Renal cortex interstitium (tissue), 11 donors: Measurements from ENCODE around the gene ECSIT. TPM values are rescaled to one million over a fixed set of nuclear protein-coding genes. Genes with fewer than 3 reads are reported as not detected.

Experiments
- DNase-seq, 11 donors: peaks; one replicate each; pipeline ENCODE4 v3.0.0-alpha.2; 2013; ENCODE audit warnings: low read depth in 9 of 11, low spot score in 4 of 11; ENCODE audit errors: extremely low read depth in 1 of 11
- polyA plus RNA-seq, 3 donors: library from polyadenylated mRNA; unstranded; fragments of 120-200 nt; gene quantifications; one replicate each; pipeline ENCODE4 v1.2.1, GENCODE V29; 2013; ENCODE audit not compliant: insufficient read length in 3 of 3

ECSIT gene
- polyA plus RNA-seq, 3 donors = 37.3 to 48.1 (median 39.0) TPM

DNA sequence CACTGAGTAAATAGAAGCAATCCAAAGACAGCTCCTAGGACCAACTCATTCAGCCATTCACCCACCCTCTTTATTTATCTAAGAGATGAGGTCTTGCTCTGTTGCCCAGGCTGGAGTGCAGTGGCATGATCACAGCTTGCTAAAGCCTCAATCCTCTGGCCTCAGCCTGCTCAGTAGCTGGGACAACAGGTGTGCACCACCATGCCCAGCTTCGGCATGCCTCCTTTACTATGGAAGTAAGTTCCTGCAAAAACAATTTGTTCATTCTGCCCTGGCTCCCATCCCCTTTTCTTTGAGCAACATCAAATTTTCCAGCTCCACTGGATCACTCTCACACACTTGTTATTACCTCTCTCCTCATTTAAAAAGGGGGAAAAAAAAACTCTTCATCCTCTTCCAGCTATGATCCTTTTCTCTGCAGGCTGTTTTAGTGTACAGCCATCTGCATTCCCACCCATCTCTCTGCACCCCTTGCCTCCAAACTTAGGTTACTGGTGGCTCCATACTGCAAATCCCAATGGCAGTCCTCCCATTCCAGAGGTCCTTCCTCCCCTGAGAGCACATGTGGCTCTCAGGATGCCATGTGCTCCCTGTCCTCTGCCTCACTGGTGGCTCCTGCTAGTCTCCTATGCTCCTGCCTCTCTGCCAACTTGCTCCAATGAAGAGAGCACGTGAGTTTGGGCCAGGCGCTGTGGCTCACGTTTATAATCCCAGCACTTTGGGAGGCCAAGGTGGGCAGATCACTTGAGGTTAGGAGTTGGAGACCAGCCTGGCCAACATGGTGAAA lies 27.9 kb upstream of the ECSIT start:
- no peak for DNase-seq

DNA sequence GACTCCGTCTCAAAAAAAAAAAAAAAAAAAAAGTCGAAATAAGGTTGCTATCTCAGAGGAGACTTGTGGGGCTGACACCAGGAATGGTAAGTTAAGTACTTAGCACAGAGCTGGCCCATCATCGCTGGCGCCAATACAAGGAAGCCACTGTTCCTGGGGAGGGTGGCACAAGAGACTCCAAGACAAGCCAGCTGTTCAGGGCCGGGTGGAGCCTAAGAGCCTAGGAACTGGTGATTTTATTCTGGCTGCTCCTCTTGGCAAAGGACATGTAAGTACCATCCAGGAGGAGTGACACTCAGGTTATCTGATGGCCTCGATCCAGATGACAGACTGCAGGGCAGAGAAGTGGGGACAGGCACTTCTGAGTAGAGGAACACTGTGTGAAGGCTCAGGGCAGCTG lies 26.3 kb upstream of the ECSIT start:
- DNase-seq = no peak

DNA sequence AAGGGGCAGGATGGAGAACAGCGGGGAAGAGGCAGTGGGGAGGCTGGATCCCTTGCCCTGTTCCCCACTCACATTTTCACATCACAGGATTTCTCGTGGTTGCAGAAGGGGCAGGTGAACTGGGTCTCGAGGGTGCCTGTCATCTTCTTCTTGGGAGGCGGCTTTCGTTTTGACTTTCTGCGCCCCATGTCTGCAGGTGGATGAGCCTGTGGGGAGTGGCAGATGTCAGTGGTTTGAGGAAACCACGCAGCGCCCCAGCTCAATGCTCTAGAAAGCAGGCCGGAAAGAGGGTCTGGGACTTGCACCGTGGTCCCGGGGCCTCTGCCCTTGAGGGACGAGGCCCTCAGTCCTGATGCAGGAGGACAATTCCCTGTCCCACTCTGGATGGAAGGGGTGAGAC lies 25.2 kb upstream of the ECSIT start:
- DNase-seq = no peak

DNA sequence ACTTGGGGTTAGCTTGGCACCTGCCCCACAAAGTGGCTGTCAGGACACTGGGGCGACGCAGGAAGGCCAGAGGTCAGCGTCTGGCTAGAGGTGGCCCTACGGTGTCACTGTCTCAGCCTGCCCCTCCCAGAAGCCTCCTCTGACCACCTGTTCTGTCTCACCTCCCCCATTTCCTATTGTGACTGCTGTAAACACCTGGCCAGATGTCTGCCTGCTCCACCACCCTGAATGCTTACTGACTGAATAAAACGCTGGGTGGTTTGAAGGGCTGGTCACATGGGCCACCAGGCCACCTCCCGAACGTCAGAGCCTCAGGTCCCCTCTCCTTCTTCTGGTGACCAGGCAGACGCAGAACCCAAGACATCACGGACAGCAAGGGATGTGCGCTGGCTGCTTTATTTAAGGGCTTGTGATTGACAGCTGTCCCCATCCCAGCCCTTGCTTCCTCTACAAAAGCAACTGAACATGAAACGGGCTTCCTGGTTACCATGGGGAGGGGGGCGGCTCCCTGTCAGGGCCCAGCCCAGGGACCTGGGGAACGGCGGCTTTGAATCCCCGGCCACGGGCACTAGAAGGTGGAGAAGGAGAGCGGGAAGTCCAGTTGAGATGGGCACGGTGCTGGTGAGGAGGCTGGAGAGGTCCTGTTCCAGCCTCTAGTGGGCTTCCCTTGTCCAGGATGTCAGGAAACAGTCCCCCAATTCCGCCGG lies 23.9 kb upstream of the ECSIT start:
- no peak for DNase-seq

DNA sequence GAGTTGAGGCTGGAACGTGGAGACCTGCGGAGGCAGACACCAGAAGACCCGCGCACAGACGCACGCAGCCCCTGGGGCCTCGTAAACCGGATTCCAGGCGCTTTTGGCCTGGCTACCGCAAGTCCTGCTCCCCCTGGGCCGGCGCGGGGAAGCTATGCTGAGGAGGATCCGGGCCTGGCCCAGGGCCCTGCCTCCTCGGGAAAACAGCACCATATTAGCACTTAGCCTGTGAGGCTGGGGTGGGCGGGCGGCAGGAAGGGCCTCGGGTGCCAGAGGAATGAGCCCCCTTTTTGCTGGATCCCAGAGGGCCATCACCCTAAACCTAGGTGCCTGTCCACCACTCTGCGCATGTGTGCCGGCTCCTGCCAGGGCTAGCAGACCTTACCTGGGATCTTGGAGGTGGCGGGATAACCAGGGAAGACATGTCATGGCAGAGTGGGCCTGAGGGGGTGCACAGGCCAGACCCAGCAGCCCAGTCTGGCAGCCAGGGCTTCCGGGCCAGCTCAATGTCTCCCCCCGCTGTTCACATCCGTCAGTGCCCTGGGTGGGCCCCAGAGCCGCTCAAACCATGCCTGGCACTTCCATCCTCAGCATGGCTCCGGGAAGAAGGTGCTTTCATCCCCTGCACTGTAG lies 22.8 kb upstream of the ECSIT start:
- no peak for DNase-seq

DNA sequence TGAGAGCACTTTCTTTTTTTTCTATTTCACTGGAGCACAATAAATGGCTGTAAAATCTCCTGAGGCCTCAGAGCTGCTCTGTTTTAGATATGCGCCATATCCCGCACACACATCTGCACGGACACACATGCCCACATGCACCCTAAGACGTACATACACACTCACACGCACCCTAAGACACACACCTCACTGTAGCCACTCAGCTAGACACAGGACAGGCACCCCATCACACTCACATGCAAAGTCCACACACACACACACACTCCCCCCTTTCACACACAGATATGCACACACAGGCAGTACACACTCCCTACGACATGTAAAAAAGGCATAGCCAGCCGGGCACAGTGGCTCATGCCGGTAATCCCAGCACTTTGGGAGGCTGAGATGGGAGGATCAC lies 21.3 kb upstream of the ECSIT start:
- DNase-seq = no peak

DNA sequence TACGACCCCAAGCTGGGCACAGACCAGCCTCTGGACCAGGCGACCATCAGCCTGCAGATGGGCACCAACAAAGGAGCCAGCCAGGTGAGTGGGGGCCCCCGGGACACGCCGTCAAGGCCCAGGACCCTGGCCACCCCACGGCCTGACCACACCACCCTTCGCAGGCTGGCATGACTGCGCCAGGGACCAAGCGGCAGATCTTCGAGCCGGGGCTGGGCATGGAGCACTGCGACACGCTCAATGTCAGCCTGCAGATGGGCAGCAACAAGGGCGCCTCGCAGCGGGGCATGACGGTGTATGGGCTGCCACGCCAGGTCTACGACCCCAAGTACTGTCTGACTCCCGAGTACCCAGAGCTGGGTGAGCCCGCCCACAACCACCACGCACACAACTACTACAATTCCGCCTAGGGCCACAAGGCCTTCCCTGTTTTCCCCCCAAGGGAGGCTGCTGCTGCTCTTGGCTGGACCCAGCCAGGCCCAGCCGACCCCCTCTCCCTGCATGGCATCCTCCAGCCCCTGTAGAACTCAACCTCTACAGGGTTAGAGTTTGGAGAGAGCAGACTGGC lies 20.5 kb upstream of the ECSIT start:
- DNase-seq = no peak

DNA sequence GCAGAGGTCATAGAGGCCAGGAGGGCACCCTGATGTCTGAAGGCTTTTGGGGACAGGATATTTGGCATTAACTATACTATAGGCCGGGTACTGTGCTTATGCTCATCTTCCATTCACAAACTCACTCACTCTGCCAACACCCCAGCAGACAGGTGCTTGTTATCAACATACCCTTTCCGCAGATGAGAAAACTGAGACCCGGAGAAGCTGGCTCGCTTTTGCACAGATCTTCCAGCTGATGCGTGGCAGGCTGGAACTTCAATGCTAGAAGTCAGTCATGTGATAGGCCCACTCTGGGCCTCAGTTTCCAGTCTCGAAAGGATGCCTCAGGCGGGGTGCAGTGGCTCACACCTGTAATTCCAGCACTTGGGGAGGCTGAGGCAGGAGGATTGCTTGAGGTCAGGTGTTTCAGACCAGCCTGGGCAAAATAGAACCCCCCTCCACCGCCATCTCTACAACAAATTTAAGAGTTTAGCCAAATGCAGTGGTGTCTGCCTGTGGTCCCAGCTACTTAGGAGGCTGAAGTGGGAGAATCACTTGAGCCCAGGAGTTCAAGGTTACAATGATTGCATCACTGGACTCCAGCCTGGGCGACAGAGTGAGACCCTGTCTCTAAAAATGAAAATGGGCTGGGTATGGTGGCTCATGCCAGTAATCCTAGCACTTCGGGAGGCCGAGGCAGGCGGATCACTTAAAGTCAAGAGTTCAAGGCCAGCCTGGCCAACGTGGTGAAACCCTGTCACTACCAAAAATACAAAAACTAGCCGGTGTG lies 19.2 kb upstream of the ECSIT start:
- no peak for DNase-seq

DNA sequence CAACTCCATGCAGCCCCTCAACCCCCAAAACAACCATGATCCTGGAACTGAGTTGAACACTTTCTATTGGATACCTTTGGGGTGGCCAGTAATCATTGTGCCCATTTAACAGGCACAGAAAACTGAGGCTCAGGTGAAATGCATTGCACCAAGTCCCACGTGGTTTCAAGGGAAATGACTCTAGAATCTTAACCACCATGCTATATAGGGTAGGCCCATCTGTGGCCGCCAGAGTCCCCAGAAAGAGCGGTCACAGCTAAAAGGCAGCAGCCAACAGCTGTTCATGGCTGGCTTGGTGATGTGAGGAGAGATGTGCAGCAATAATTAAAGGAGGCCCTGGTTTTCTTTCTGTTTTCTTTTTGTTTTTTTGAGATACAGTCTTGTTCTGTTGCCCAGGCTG lies 12.3 kb upstream of the ECSIT start:
- DNase-seq = no peak

DNA sequence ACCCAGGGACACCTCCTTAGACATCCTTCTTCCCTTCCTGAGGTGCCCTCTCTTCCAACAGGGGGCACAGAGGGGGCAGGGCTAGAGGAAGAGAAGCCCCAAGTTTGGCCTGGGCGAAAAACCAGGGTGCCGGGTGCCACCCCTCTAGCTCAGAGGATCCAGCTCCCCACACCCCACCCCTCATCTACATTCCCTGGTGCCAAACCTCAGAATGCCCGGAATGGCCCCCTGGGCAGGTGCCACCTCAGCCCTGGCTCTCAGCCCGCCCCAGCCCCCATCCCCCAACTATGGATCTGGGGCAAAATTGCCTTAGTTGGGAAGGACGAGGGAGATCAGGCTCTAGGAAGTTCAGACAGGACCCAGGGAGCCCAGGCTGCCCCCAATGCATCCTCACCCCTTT lies 11.7 kb upstream of the ECSIT start:
- DNase-seq = no peak

DNA sequence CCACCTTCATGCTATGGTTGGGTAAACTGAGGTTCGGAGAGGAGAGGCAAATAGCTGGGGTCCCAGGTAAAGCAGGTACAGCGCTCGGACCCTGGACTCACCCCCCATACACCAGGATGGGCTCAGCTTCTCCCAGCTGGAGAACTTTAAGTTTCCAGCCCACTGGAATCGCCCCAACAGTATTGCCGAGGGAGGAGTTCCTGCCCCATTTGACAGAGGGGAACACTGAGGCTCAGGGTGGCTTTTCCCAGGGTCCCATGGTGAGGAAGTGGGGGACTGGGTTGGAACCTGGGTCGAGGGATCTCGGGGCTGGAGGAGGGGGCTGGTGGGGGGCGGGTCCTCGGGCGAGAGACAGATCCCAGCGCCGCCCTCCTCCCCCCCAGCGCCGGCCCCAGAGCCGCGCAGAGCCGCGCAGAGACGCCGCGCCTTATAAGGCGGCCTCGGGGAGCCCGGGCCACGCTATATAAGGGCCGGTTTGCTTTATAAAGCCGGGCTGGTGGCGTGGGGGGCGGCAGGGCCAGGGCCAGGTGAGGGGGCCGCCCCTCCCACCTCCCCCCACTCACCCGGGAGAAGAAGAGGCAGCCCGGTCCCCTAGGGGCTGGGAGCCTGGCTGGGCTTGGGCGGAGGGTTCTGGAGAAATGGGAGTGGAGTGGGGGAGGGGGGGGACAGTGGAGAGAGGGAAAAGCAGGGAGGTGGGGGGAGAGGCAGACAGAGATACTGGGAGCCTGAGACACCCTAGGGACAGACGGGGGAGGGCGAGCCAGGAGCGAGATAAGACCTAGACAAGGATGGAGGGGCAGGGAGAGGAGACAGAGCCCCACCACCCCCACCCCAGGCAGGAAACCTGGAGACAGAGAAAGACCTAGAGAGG lies 10.8 kb upstream of the ECSIT start:
- DNase-seq = no peak

DNA sequence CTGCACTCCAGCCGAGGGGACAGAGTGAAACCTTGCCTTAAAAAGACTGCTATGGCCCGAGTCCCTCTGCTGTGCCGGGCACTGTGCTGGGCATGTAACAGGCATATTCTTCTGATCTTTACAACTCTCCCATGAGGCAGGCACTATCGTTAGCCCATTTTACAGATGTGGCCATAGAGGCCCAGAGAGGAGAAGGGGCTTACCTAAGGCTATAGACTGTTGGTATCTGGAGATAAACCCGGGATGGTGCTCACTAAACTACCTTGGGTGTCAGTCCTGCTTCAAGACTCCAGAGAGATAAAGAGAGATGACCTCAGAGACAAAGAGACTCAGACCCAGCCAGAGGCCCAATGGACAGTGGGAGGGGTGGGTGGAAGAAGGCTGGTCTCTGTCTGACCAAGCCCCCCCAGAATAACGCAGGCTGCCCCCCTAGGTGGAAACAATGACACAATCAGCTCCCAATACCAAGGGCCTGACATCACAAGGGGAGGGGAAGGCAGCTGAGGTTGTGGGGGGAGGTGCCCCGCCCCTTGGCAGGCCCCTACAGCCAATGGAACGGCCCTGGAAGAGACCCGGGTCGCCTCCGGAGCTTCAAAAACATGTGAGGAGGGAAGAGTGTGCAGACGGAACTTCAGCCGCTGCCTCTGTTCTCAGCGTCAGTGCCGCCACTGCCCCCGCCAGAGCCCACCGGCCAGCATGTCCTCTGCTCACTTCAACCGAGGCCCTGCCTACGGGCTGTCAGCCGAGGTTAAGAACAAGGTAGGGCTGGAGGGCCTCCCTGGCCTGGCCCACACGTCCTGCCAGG lies 9.5 kb upstream of the ECSIT start, which contains the start of gene CNN1:
CNN1 (plus strand) TSS at position 620 of the 805 bp plus-strand sequence; CDS start at position 697, 77 bp downstream.
- no peak for DNase-seq

DNA sequence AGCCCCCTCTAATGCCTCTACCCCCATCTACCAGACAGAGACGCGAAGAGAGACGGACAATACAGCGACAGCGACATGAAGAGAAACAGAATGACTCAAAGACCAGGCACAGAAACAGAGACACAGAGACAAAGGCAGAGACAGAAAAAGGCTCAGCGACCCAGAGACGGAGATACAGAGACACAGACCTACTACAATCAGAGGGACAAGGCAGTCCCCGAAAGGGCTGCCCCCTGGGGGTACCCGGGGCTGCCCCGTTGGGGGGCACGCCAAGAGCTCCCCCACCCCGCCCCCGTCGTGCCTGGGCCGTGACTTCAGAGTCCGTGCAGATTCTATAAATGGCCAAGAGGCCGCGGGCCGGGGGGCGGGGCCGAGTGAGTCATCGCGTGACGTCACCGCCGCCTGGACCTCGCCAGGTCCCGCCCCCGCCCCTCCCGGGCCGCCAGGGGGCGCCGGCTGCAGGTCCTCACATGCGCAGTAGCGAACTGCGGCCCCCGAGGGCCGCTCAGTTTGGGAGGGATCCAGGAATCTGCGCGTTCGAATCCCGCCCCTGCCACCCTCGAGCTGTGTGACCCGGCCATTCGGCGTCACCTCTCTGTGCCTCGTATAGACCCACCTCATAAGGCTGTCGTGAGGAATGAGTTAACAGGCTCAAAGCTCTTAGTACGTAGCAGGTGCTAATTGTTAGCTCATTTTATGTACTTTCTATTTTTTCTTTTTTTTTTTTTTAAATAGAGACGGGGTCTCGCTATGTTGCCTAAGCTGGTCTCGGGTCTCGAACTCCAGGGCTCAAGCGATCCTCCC lies 7.1 kb upstream of the ECSIT start:
- DNase-seq = peak in 10 of 11 donors; percentile 52 to 83 (median 78)

DNA sequence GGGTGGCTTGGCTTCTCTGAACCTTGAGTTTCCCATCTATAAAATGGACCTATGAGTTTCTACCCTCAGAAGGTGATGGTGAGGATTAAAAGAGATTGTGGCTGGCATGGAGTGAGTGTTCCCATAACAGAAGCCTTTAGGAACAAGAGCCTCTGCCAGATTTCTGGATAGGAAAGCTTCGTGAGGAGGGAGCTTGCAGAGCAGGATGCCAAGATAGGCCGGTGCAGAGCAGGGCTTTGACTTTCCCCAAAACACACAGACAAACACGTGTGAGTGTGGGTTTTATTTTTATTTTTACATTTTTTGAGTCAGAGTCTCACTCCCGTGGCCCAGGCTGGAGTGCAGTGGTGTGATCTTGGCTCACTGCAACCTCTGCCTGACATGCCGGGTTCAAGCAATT lies 6.0 kb upstream of the ECSIT start:
- no peak for DNase-seq

DNA sequence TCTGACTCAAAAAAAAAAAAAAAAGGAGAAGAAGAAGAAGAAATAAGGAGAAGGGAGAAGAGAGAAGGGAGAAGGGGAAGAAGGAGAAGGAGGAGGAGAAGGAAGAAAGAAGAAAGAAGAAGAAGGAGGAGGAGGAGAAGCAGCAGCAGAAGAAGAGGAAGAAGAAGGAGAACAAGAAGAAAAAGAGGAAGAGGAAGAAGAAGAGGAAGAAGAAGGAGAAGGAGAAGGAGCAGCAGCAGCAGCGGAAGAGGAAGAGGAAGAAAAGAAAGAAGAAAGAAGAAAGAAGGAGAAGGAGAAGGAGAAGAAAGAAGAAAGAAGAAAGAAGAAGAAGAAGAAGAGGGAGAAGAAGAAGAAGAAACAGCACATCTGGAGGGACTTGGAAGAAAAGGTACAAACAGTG lies 5.6 kb upstream of the ECSIT start:
- DNase-seq = no peak

DNA sequence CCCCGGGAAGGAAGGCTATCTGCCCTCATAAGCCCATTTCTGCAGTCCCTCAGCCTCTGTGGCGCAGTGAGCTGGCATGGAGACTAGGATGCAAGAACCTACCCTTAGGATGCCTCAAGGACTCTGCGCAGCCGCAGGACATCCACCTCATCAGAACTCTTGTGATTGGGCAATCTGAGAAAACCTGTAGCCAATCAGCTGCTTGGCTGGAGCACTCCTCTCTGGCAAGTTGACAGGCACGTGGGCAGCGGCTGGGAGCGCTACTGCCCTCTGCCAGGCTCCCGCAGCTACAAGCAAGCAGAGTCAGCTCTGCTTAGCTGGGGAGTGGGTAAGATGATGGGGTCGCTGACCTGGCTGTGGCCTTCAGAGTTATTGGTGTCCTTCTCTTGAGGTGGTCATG lies 1.5 kb upstream of the ECSIT start:
- DNase-seq = peak in 3 of 11 donors; percentile 41 to 56 (median 48)

DNA sequence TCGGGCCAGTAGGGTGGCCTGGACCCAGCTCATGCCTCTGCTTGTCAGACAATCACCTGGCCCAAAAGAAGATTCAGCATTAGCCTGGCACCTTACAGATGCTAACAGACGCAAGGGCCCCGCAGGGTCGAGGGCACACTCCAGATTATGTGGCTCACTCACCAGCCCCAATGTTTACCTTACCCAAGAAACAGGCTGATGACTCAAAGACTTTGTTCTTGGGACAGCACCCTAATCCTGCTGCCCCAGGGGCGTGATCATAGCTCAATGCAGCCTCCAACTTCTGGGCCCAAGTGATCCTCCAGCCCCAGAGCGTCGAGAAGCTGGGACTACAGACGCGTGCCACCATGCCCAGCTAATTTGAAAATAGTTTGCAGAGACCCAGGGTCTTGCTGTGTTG lies 9.8 kb downstream of the ECSIT start:
- DNase-seq = no peak
